Measurements from ENCODE around the gene TMEM150A.

The TMEM150A gene

GRCh38 chr2:85644909-85645308, 42.4 kb upstream of the TMEM150A start:
- H3K4me1 ChIP-seq (ENCODE audit: low read depth, poor library complexity, severe bottlenecking): peaks cover 94% of the 10 kb centered on the region
- H3K79me2 ChIP-seq (ENCODE audit: insufficient read depth, low read depth): peaks cover 9% of the 10 kb centered on the region
- no peak overlapping the region for H3K27ac ChIP-seq
- H3K4me3 ChIP-seq (IDR thresholded peaks at IDR 0.05; ENCODE audit: insufficient read depth, low read depth, low read length): no peak overlapping the region
- no peaks in the 10 kb centered on the region for H3K27me3 ChIP-seq (ENCODE audit: insufficient read depth, low read depth)
- no peak overlapping the region for H3K9ac ChIP-seq
- H4K20me1 ChIP-seq (ENCODE audit: insufficient read depth): no peaks in the 10 kb centered on the region
- no peak overlapping the region for H3K4me2 ChIP-seq
- H2AFZ ChIP-seq (ENCODE audit: low read depth): no peak overlapping the region
- H3K36me3 ChIP-seq (ENCODE audit: insufficient read depth): peaks cover 33% of the 10 kb centered on the region; the same call in 1 of the 2 replicates
- TF ChIP-seq CTCF (conservative IDR thresholded peaks at IDR 0.05; ENCODE audit: low read depth, low read length): no peak

GRCh38 chr2:85642725-85643124, 40.2 kb upstream of the TMEM150A start:
- Histone ChIP-seq H3K4me3 (IDR thresholded peaks at IDR 0.05; ENCODE audit: insufficient read depth, low read depth, low read length) (peak overlapping the region; percentile 43), H3K27ac (peak overlapping the region; percentile 54), H2AFZ (ENCODE audit: low read depth) (no peak overlapping the region), H3K9ac (no peak overlapping the region), H3K4me1 (ENCODE audit: low read depth, poor library complexity, severe bottlenecking) (peaks cover 88% of the 10 kb centered on the region), H3K79me2 (ENCODE audit: insufficient read depth, low read depth) (peaks cover 13% of the 10 kb centered on the region), H4K20me1 (ENCODE audit: insufficient read depth) (no peaks in the 10 kb centered on the region), H3K27me3 (ENCODE audit: insufficient read depth, low read depth) (no peaks in the 10 kb centered on the region), H3K36me3 (ENCODE audit: insufficient read depth) (peaks cover 39% of the 10 kb centered on the region; the same call in 1 of the 2 replicates), H3K4me2 (peak overlapping the region; percentile 66)
- no peak for TF ChIP-seq CTCF (conservative IDR thresholded peaks at IDR 0.05; ENCODE audit: low read depth, low read length)

GRCh38 chr2:85635636-85636035, 33.1 kb upstream of the TMEM150A start:
- Histone ChIP-seq H3K36me3 (ENCODE audit: insufficient read depth) (peaks cover 20% of the 10 kb centered on the region; the same call in 1 of the 2 replicates), H4K20me1 (ENCODE audit: insufficient read depth) (no peaks in the 10 kb centered on the region), H3K4me2 (no peak overlapping the region), H3K4me1 (ENCODE audit: low read depth, poor library complexity, severe bottlenecking) (peaks cover 36% of the 10 kb centered on the region), H3K79me2 (ENCODE audit: insufficient read depth, low read depth) (peaks cover 14% of the 10 kb centered on the region; the same call in 1 of the 2 replicates), H3K4me3 (IDR thresholded peaks at IDR 0.05; ENCODE audit: insufficient read depth, low read depth, low read length) (no peak overlapping the region), H3K9ac (no peak overlapping the region), H3K27ac (no peak overlapping the region), H2AFZ (ENCODE audit: low read depth) (no peak overlapping the region), H3K27me3 (ENCODE audit: insufficient read depth, low read depth) (no peaks in the 10 kb centered on the region)
- TF ChIP-seq CTCF (conservative IDR thresholded peaks at IDR 0.05; ENCODE audit: low read depth, low read length): no peak

GRCh38 chr2:85635011-85635410, 32.5 kb upstream of the TMEM150A start:
- Histone ChIP-seq H4K20me1 (ENCODE audit: insufficient read depth) (no peaks in the 10 kb centered on the region), H2AFZ (ENCODE audit: low read depth) (no peak overlapping the region), H3K27ac (no peak overlapping the region), H3K4me3 (IDR thresholded peaks at IDR 0.05; ENCODE audit: insufficient read depth, low read depth, low read length) (no peak overlapping the region), H3K4me2 (no peak overlapping the region), H3K27me3 (ENCODE audit: insufficient read depth, low read depth) (no peaks in the 10 kb centered on the region), H3K79me2 (ENCODE audit: insufficient read depth, low read depth) (peaks cover 14% of the 10 kb centered on the region; the same call in 1 of the 2 replicates), H3K36me3 (ENCODE audit: insufficient read depth) (peaks cover 19% of the 10 kb centered on the region; the same call in 1 of the 2 replicates), H3K4me1 (ENCODE audit: low read depth, poor library complexity, severe bottlenecking) (peaks cover 36% of the 10 kb centered on the region), H3K9ac (no peak overlapping the region)
- TF ChIP-seq CTCF (conservative IDR thresholded peaks at IDR 0.05; ENCODE audit: low read depth, low read length): no peak
